ENCODE results near the gene RALGPS1.

The RALGPS1 gene

GRCh38 chr9:127193483-127193882, 278.9 kb downstream of the RALGPS1 start:
- no peak for TF ChIP-seq GATA2 (IDR thresholded peaks at IDR 0.05; ENCODE audit: low read depth, low read length)
- TF ChIP-seq GATA3 (IDR thresholded peaks at IDR 0.05; ENCODE audit: low read depth, low read length): no peak

DNA sequence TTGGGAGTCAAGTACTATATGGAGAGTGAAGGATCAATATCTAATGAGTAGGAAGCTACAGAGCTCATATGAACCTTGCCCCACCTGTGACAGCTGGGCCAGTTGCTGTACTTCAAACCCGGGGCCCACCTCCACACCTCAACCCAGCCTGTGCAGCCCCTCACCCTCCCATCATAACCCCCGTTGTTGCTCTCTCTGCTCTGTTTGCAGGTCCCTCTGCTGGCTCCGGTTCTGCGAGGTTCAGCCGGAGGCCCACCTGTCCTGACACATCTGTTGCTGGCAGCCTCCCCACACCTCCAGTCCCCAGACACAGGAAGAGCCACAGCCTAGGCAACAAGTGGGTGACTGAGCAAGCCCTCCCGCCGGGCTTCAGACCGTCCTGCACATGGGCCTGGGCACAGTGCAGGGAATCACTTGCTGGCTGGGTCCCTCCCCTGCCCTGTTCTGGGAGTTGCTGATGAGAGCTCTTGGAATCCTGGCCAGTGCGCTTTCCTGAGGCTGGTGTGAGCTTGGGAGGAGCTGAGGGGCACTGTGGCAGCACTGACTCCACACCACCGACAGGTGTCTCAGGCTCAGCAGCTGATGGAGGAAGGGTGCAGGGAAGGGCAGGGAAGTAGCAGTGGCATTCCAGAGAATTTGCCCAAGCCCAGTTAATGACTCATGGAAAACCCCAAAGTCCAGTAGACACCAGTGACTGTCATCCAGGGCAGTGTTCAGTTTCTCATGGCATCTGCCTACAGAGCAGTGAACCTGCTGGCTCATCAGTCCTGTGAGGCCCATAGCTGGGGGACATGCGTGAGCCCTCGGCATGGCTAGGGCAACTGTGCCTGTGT, 280.5 kb downstream of the RALGPS1 start:
- TF ChIP-seq GATA3 (IDR thresholded peaks at IDR 0.05; ENCODE audit: low read depth, low read length) (no peak), GATA2 (IDR thresholded peaks at IDR 0.05; ENCODE audit: low read depth, low read length) (no peak)

DNA sequence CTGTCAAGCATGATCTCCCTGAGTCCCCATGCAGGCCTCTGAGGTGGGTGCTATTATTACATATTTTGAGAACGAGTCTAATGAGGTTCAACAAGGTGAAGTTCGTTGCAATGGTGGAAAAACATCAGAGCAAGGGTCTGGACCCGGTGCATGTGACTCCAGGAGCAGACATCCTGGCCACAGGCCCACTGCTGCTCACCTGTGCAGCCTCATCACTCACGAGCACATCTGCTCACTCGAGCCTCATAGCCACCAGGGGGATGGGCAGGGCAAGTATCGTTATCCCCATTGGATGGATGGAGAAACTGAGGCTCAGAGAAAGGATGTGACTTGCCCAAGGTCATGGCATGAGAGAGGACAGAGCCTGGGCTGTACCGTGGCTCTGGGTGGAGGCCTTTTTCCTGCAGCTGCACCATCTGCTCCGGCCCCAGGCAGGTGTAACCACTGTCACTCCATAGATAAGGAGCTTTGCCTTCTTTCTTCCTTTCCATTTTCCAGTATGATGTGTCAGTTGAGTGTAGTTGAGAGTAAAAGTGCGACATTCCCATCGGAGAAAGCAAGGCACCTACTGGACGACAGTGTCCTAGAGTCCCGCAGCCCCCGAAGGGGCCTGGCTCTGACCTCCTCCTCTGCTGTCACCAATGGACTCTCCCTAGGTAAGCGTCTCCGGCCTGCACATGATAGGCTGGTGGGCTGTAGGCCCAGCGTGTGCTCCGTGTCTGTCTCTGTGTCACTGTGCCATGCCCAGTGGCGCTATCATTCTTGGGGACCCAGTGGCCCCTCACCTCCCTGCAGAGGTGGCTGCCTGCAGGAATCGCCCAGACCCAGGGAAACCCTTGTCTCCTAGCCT, 281.6 kb downstream of the RALGPS1 start:
- TF ChIP-seq GATA3 (IDR thresholded peaks at IDR 0.05; ENCODE audit: low read depth, low read length) (no peak), GATA2 (IDR thresholded peaks at IDR 0.05; ENCODE audit: low read depth, low read length) (no peak)

DNA sequence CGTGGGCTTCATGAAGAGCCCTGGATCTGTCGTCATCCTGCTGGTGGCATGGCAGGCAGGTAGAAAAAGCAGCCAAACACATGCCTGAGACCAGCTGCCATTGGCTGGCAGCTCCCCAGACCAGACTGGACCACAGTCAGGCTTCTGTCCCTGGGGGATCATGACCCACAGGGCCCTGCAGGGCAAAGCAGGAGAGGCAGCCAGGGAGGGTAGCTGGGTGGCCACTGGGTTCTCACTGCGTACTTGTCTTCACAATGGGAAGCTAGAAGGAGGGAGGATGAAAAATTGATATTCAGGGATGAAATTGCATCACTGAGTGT, 282.2 kb downstream of the RALGPS1 start:
- no peak for TF ChIP-seq GATA3 (IDR thresholded peaks at IDR 0.05; ENCODE audit: low read depth, low read length)
- no peak for TF ChIP-seq GATA2 (IDR thresholded peaks at IDR 0.05; ENCODE audit: low read depth, low read length)

GRCh38 chr9:127197186-127197860, 282.7 kb downstream of the RALGPS1 start:
- TF ChIP-seq GATA3 (IDR thresholded peaks at IDR 0.05; ENCODE audit: low read depth, low read length) (no peak), GATA2 (IDR thresholded peaks at IDR 0.05; ENCODE audit: low read depth, low read length) (no peak)

GRCh38 chr9:127197861-127198430, 283.4 kb downstream of the RALGPS1 start:
- TF ChIP-seq GATA2 (IDR thresholded peaks at IDR 0.05; ENCODE audit: low read depth, low read length) (no peak), GATA3 (IDR thresholded peaks at IDR 0.05; ENCODE audit: low read depth, low read length) (no peak)

GRCh38 chr9:127198587-127198986, 284.0 kb downstream of the RALGPS1 start:
- TF ChIP-seq GATA3 (IDR thresholded peaks at IDR 0.05; ENCODE audit: low read depth, low read length) (no peak), GATA2 (IDR thresholded peaks at IDR 0.05; ENCODE audit: low read depth, low read length) (no peak)

DNA sequence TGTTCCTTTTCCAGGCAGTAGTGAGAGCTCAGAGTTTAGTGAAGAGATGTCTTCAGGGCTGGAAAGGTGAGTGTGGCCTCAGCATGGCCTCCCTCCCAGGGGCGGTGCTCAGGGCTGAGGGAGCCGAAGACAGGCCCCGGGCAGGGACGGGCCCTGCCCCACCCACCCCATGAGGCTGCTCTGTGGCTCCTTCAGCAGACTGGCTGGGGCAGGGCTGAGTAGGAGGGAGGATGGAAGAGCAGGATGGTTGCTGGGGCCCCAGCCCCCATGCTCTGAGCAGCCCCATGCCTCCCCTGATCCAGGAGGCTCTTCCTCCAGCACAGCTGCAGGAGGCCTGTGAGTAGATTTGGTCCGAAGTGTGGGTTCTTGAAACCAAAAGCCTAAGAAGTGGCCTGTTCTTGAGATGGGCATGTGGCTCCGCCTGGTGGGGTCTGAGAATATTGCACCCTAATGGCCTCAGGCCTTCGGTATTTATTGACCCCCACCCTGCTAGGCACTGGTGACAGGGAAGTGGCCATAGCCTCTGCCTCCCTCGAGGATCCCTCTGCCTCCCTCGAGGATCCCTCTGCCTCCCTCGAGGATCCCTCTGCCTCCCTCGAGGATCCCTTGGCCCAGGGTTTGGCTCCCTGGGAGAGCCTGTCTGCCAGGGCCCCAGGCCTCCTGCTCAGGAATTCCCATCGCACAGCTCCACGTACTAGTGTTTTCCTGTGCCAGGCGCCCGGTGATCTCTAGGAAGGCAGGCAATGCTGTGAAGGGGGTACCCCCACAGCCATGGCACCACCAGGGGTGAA, 284.6 kb downstream of the RALGPS1 start:
- TF ChIP-seq GATA3 (IDR thresholded peaks at IDR 0.05; ENCODE audit: low read depth, low read length) (no peak), GATA2 (IDR thresholded peaks at IDR 0.05; ENCODE audit: low read depth, low read length) (no peak)

GRCh38 chr9:127200106-127200862, 285.7 kb downstream of the RALGPS1 start:
- TF ChIP-seq GATA3 (IDR thresholded peaks at IDR 0.05; ENCODE audit: low read depth, low read length) (no peak), GATA2 (IDR thresholded peaks at IDR 0.05; ENCODE audit: low read depth, low read length) (no peak)

GRCh38 chr9:127201071-127201541, 286.5 kb downstream of the RALGPS1 start:
- no peak for TF ChIP-seq GATA2 (IDR thresholded peaks at IDR 0.05; ENCODE audit: low read depth, low read length)

DNA sequence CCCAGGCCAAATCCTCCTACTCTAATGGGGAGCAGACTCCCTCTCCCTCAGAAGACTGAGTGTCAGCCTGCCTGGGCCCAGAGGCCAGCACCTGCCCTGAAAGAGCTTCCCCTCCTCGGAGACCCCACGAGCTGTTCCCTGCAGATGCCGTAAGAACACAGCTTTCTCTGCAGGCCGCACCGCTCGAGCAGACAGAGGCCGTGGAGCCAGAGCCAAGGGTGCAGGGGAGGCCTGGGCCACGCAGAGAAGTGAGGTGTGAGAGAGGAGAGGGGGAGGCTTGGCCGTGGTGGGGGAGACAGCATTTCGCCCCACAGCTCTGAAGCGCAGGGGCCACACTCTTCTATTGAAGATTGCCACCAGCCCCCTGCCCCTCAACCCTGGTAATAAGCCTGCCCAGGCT, 287.1 kb downstream of the RALGPS1 start:
- TF ChIP-seq GATA3 (IDR thresholded peaks at IDR 0.05; ENCODE audit: low read depth, low read length): no peak
- TF ChIP-seq GATA2 (IDR thresholded peaks at IDR 0.05; ENCODE audit: low read depth, low read length): no peak

- TF ChIP-seq GATA3 (IDR thresholded peaks at IDR 0.05; ENCODE audit: low read depth, low read length) (no peak), GATA2 (IDR thresholded peaks at IDR 0.05; ENCODE audit: low read depth, low read length) (peak; percentile 63)
Observed at GRCh38 chr9:127202461-127203169, 288.0 kb downstream of the RALGPS1 start.

All from SH-SY5Y (cell line).